ENCODE data around the gene EMC9. TPM values are rescaled to one million over a fixed set of nuclear protein-coding genes. Genes with fewer than 3 reads are reported as not detected.

Gene EMC9, protein sequence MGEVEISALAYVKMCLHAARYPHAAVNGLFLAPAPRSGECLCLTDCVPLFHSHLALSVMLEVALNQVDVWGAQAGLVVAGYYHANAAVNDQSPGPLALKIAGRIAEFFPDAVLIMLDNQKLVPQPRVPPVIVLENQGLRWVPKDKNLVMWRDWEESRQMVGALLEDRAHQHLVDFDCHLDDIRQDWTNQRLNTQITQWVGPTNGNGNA
- total RNA-seq, result 16.4 TPM
- long read RNA-seq, transcript EMC9-201 (6 exons, 835 nt), result minor isoform, 9 of 28 reads
- long read RNA-seq, transcript EMC9-202 (5 exons, 953 nt), result major isoform, 11 of 28 reads
- long read RNA-seq, partial matches to known transcripts, result 3 of 28 reads
- long read RNA-seq, other reads (novel, unspliced or antisense), result 4 of 28 reads

DNA sequence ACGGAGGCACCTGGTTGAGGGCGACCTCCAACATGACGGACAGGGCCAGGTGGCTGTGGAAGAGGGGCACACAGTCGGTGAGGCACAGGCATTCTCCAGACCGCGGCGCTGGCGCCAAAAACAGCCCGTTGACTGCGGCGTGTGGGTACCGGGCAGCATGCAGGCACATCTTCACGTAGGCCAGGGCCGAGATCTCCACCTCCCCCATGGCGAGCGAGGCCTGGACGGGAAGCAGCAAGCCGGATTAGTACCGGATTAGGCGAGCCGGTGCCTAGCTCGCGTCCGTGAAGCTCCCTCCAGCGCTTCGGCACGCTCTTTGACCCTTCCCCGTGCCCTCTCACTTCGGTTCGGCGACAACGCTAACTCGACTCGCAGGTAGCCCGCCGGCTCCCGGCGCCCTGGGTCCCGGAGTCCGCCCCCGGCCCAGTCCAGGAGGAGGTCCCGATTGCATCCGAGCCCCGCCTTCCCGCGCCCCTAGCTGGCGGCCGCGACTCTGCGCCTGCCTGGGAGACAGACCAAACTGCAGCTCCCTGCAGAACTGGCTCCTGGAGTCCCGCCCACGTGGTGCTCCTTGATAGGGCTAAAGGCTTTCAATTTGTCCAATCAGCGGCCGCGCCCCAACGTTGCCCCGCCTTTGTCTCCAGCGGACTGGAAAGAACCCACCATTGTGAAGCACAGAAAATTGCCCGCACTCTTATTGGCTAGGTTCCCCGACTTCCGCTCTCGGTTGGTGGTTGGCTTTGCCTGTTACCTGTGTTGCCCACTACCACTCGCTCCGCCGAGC is at the start of gene EMC9:
EMC9 (minus strand) TSS at position 495 of the 784 bp plus-strand sequence; CDS start at position 208, 287 bp downstream.
- DNase-seq, result peak; percentile 100
- intact Hi-C loops (cut with micrococcal nuclease), result no loop called here
- peak; percentile 93 for ATAC-seq

DNA sequence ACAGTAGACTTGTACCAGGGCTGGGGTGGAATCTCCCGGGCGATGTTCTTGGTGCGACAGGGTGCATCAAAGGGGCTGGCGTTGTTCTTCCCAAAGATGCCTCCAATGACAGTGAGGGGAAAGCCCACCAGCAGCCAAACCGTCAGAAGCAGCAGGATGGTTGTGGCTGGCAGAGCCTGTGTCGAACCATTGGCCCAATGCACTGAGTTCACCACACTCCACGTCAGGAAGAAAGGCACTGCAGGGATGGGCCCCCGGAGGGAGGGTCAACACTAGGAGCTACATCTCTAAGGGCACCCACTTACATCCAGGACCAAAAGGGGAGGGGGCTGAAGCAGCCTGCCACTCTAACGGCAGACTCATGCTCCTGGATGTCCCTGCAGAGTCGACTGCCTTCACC is 49.0 kb upstream of the EMC9 start:
- ATAC-seq (no peak), DNase-seq (no peak)
- intact Hi-C loops (cut with micrococcal nuclease), result no loop called here

DNA sequence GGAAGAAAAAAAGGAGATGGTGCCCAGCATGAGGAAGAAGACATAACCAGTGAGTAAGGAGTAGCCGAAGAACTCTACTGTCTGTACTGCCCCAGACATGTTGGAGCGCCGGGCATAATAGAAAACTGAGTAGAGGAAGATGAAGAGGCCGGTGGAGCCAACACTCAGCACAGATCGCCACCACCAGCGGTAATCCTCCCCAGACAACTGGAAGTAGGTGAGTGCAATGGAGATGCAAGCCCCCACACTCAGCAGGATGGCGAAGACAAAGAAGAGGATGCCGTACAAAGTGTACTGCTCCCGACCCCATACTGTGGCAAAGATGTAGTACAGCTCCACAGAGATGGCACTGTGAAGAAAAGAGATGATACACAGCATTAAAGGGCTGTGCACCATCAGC is 48.1 kb upstream of the EMC9 start:
- DNase-seq, result no peak
- intact Hi-C loops (cut with micrococcal nuclease), result no loop called here
- no peak for ATAC-seq

DNA sequence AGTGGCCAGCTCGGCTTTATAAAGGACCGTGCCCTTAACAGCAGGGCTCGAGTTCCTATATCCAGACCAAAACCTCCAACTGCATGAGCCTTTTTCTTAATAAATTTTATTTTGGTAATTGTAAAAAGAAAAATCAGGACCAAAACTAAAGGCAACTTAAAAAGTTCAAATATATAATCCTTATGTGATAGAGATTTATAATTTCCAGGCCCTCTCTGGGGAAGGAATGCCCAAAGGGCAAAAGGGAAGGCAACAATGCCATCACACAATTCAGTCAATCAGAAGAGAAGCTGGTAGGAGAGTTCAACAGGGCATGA is 47.6 kb upstream of the EMC9 start:
- no peak for ATAC-seq
- intact Hi-C loops (cut with micrococcal nuclease), result no loop called here
- DNase-seq, result no peak

DNA sequence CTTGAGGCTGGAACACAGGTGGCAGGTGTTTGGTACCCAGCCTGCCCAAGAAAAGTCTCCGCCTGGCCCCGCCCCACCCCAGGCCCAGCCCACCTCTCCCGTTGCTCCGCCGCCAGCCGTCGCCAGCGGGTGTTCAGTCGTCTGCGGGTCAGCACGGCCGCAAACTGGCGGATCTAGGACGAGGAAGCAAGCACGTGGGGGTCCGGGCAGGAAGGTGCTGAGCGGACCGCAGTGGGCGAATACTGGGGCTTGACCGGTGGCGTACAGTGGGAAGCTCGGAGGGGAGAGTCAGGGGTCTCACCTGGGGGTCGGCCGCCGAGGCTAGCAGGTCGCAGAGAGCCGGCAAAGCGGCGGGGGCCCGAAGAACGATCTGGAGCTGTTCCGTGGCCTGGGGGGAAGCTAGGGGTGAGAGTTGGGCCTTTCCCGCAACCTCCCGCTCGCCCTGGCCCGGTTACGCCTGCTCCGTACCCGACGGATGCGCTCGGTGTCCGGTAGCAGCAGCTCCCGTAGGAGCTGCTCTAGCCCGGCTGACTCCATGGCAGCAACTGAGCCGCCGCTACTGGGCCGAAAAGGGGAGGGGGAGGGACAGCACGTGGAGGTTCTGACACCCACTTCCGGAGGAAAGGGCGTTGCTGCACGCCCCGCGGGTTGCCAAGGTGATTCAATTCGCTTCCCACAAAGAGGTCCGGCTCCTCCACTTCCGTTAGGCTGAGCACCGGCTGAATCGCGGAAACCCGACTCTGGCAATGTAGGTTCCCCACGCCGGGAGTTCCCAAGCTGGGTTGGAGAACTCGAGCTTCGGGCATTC is 47.1 kb upstream of the EMC9 start, which contains the start of gene IPO4:
IPO4 (minus strand) TSS at position 566 of the 808 bp plus-strand sequence; CDS start at position 537, 29 bp downstream.
- DNase-seq, result peak; percentile 93
- peak; percentile 93 for ATAC-seq
- intact Hi-C loops (cut with micrococcal nuclease), result no loop called here

DNA sequence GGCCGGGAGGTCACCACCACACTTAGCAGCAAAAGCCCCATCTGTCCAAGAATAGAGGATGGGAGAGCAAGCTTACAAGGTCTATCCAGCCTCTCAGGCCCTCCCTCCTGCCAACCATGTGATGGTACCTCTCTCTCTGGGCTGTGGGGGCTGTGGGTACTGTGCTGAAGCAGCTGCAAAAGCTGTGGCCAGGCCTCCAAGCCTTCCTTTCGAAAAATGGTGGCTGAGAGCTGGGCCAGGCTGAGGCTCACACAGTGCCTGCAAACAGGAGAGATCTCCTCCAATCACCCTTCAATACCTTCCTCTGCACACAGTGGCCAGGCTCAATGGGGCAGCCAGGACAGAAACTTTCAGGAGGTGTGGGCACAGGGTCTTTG is 46.1 kb upstream of the EMC9 start:
- no peak for ATAC-seq
- intact Hi-C loops (cut with micrococcal nuclease), result no loop called here
- DNase-seq, result no peak

DNA sequence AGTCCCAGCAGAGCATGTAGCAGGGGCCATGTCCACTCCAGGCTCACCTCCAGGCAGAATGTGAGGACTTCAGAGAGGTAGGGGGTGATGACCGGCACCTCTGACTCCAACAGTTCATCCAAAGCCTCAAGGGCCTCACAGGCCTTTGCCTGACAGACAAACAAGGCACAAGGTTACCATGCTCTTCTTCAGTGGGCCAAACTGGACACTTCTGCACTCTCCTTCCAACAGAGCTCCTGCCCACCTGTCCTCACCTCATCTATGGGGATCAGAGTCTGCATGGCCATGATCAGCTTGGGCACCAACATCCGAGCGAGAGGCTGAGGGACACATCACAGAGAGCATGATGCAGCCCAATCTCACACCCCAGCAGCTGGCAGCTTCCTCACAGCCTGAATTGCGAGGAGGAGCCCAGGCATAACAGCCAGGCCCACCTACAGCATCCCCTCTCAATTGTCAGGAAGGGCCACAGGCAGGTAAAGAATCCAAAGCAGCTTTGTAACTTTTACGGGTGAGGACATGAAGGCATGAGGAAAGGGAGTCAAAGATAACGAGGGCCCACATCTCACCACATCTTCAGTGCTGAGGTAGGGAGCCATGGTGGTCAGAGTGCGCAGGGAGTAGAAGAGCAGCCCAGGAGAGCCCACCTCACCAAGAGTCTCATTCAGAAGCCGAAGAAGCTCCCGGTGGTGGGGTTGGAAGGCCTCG is 45.6 kb upstream of the EMC9 start:
- no peak for DNase-seq
- intact Hi-C loops (cut with micrococcal nuclease), result no loop called here

DNA sequence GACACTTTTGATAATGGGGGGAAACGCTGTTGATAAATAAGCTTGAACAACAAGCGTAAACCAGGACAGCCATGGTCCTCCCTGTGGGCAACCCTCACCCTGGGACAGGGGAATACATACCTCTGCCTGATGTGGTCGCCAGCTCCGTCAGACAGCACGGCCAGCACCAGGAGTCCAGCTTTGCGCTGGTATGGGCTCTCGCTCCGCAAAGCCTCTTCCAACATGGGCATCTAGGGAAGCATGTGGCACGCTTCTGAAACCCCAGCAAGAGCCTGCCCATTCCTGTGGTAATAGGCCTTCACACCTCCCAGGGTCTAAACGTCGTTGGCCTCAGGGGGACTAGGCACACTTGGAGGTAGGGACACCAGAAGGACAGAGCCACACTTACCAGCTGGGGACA is 44.4 kb upstream of the EMC9 start:
- intact Hi-C loops (cut with micrococcal nuclease), result no loop called here
- ATAC-seq (no peak), DNase-seq (no peak)

More for the DNA sequence above, 45.6 kb upstream of the EMC9 start:
- ATAC-seq, result no peak

DNA sequence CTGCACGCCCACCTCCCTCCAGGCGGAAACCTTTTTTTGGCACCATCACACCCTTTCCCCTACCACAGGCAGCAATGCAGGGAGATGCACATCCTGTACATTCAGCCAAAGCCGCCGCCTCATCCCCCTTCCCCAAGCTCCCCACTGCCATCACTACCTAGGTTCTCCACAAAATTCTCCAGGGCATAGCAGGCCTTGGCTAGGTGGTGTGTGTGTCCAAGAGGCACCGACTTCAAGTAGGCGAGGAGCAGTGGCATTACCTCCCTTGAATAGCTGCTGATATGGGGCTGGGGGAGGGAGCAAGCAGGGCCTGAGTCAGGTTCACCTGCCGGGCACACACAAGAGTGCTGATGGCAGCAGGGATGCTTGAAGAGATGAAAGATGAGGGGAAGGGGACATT is 43.6 kb upstream of the EMC9 start:
- ATAC-seq (no peak), DNase-seq (no peak)
- intact Hi-C loops (cut with micrococcal nuclease), result no loop called here

DNA sequence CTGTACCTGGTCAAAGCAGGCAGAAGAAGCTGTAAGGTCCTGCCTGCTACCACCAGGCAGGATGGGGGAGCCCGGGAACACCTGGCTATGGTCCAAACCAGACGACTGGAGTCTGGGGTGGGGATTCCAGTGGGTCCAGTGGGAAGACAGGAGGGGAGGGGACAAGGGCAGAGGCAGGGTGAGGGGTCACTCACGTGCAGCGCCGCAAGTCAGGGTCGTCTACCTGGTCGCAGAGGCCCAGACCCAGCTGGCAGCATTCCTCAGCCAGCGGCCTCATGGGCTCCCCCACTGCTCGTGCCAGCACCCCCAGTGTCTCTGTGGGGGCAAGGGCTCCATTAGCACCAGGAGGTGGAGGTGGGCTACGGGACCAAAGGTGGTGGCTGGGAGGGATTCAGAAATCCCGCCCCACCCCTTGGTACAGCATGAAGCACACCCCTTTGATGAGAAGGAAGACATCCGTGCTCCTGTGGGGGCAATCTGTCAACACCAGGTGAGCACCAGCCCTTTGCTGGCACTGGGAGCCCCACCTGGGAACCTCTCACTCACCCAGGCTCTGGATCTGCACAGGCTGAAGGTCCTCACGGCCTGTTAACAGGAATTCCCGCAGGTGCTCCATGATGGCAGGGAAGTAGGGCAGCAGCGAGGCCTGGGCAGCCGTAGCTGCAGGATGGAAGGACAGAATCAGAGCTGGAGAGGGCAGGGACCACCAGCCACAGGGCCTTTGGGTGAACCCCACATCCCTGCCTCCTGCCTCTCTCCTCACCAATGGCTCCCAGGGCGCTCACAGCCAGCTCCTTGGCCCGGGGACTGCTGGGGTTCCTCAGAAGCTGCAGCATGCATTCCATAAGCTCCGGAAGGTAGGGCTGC is 42.9 kb upstream of the EMC9 start:
- no peak for DNase-seq
- intact Hi-C loops (cut with micrococcal nuclease), result no loop called here
- no peak for ATAC-seq

DNA sequence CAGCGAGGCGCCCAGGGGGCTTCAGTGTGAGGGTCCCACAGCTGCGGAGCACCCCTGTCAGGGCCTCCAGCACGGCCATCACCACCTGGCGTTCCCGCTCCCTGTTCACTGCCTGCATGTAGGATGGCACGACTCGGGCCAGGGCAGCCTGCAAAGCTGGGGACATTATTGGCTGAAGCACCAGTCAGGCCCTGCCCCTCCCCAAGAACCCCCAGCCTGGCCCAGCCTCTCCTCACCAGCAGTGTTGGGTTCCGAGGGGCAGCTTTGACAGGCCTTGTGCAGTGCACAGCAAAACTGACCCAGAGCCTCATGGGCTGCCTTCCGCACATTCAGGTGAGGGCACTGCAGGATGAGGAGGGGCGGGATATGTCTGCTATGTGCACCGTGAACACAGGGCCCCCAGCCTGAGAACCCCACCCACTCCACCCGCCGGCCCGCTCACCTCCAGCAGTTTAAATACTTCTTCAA is 41.7 kb upstream of the EMC9 start:
- no peak for DNase-seq
- no peak for ATAC-seq
- intact Hi-C loops (cut with micrococcal nuclease), result no loop called here

DNA sequence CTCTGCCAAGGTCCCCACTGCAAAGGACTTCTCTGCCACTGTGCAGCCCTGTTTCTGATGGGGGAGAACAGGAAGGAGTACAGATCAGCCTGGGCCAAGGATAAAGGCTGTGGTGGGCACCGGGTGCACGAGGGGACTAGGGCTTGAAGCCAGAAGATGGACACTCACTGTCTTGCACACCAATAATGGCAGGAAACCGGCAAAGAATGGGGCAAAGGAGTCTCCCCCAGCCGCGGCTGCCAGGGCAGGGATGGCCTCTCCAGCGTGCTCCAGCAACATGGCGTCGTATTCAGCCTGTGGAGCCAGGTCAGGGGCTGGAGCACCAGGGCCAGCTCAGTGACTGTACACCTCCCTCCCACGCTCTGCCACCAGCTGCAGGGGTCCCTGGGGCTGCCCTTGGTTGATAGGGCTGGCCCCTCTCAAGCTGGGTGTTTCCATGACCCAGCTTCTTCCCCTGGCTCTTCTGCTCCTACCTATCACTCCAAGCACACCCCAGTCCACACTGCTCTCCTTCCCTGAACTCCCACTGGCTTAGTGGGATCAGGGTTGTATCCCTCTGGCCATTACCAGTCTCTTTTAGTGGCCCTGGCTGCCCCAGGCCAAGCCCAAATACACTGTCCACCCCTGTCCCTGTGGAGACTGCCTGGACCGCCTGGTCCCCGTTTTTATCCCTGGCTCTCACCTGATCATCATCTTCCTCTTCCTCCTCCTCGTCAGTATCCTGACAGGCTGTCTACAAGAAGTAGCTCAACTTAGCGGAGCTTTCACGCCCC is 40.9 kb upstream of the EMC9 start:
- no peak for DNase-seq
- intact Hi-C loops (cut with micrococcal nuclease), result no loop called here
- no peak for ATAC-seq

DNA sequence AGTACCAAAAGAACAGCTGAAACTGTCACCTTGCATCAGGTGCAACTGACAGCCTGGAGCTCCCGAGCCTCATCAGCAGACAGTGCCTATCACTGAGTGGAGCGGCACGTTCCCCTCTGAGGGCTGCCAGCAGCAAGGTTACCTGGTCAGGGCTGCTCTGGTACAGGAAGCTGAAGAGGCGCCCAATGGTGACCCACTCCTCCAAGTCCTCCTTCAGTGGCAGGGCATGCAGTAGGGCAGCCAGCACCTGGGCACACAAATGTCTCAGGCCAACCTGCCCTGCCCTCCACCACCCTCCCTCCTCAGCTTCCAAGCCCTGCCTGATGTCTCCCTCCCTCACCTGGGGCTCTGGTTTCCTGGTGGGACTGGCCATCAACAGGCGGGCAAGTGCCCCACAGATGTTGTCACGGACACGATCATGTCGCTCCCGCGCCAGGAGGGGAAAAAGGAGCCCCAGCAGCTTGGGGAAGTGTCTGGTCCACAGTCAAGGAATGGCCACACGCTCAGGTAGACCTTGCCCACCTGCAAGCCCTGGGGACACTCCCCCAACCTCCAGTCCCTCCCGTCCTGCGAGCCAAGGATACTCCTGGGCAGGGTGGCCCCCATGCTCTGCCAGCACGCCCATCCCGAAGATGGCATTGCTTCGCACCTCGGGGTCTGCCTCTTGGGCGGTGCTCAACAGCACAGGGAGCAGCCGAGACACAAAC is 40.1 kb upstream of the EMC9 start:
- DNase-seq, result no peak
- no peak for ATAC-seq
- intact Hi-C loops (cut with micrococcal nuclease), result no loop called here

DNA sequence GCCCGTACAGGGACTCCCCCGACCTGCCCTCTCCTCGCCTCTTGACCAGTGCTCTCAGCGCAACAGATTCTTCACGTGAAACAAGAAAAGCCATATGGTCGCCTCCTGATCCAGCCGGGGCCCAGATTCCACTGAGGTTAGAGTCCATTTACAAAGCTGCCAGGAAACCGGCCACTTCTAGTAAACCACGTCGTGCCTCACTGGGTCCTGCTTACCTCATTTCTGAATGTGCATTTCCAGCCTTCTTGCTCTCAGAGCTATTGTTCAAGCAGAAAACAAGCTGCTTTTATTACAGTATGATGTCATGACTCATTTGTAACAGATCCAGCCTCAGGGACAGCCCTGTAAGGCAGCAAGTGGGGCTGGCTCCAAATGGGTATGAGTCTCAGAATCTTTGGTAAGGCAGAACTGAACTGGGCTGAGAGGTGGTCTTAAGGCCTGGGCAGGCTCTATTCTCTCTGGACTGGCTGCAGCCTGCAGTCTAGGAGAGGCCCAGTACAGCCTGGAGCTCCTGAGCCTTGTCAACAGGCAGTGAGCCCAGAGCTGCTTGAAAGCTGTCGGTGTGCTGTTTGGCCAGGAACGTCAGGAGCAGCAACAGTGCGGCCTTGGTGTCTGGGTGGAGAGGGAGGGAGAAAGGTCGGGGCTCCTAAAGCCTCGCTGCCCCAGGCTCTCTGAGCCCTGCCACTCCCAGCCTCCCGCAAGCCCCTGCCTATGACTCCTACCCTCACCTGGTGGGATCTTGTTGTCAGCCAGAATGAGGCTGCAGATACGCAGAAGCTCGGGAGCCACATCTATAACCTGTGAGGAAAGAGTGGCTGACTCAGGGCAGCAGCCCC is 38.8 kb upstream of the EMC9 start:
- intact Hi-C loops (cut with micrococcal nuclease), result no loop called here
- DNase-seq (no peak), ATAC-seq (peak; percentile 74)

DNA sequence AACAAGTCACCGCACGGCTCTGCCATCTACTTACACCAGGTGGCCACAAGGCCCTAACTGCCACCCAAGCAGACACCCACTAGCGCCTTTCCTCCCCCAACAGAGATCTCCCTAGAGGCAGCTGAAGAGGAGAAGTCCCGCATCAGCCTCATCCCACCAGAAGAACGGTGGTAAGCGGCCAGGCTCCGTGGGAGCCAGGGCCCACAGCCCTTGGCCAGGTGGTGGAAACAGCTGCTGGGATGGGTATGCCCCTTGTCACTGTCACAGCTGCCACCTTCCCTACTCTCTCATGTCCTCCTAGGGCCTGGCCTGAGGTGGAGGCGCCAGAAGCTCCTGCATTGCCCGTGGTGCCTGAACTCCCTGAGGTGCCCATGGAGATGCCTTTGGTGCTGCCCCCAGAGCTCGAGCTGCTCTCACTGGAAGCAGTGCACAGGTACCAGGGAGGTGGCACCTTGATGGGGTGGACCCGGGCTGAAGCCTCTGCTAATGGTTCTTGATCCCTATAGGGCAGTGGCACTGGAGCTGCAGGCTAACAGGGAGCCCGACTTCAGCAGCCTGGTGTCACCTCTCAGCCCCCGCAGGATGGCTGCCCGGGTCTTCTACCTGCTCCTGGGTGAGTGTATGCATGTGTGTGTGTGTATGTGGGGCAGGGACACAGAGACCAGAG is 38.0 kb upstream of the EMC9 start:
- DNase-seq (no peak), ATAC-seq (peak; percentile 4)
- intact Hi-C loops (cut with micrococcal nuclease), result no loop called here

All from left ventricle myocardium superior (tissue), 1 donor.